ENCODE data around the gene PITRM1.

DNA sequence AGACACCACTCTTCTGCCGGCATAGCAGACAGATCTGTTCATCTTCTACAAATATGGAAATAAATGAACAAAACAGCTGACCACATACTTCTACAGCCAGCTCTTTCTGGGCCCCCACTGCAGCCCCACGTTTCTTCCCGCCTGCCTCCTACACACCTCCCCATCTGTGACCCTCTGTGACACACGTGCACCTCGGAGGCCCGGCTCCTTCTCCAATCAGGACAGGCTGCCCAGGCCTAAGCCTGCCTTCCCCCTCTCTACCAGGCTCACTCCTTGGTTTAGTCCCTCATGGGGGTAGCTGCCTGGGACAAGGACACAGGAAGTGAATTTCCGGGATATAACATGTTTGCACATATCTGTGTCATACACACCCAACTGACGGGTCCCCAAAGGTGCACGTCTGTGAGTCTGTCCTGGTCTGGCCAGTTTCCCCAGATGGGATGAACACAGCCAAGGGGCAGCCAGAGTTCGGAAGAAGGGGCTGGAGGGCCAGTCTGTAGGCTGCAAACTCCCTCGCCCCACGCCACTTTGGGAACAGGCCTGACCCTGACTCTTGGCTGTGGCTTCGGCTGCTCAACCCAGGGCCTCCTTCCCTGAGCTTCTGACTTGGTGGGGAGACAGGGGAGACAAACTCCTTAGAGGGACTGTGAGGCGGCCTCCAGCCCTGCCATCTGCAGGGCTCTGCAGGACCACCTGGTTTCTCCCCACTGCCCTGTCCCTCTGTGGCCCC is 30.3 kb downstream of the PITRM1 start:
- TF ChIP-seq, protein P1, sequence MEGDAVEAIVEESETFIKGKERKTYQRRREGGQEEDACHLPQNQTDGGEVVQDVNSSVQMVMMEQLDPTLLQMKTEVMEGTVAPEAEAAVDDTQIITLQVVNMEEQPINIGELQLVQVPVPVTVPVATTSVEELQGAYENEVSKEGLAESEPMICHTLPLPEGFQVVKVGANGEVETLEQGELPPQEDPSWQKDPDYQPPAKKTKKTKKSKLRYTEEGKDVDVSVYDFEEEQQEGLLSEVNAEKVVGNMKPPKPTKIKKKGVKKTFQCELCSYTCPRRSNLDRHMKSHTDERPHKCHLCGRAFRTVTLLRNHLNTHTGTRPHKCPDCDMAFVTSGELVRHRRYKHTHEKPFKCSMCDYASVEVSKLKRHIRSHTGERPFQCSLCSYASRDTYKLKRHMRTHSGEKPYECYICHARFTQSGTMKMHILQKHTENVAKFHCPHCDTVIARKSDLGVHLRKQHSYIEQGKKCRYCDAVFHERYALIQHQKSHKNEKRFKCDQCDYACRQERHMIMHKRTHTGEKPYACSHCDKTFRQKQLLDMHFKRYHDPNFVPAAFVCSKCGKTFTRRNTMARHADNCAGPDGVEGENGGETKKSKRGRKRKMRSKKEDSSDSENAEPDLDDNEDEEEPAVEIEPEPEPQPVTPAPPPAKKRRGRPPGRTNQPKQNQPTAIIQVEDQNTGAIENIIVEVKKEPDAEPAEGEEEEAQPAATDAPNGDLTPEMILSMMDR (IDR thresholded peaks at IDR 0.05 in 4 of 5, conservative IDR thresholded peaks at IDR 0.05 in 1 of 5): no peak
- no peak for TF ChIP-seq POLR2A (IDR thresholded peaks at IDR 0.05)
